ENCODE measurements around the gene ZNF438.
A peak's percentile ranks its signal among the peaks of the same experiment; 100 is the strongest.
"Not testable (repeated sequence)": the region's sequence is repeated elsewhere in the genome, so short reads cannot be mapped to it uniquely, and the experiment has no call there.

The ZNF438 gene

DNA sequence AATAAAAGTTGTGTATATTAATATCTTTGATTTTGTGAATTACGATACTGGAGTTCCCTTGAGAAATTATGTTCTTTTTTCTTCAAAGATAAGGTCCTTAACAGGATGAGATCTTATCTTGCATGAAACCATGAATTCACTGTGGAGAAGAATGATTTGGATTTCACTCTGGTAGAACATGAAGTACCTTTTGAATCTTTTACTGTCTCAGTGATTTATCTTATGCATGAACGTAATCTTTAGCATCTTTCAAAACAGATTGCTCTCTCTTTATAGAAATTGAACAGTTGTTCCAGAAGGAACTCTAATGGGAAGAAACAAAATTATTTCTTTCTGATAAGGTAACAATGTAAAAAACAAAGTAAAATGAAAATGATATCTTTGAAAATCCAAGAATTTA lies 11.0 kb upstream of the ZNF438 start:
- DNase-seq, result no peak

DNA sequence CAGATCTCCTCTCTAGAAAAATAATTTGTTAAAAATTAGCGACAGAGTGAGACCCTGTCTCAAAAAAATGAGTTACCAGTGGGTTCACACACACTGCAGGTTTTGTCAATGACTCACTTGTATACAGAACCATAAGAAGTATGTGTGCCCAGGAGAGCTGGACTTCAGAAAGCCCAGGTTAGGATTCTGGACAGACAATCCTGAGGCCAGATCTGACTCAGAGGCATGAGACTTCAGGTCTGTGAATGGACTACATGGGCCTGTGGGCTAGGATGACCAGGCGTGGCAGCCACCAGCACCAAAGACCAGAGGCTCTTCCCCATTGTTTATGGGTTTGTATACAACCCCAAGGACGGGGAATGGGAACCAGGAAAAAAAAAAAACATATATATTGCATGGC lies 9.3 kb upstream of the ZNF438 start:
- DNase-seq, result no peak

DNA sequence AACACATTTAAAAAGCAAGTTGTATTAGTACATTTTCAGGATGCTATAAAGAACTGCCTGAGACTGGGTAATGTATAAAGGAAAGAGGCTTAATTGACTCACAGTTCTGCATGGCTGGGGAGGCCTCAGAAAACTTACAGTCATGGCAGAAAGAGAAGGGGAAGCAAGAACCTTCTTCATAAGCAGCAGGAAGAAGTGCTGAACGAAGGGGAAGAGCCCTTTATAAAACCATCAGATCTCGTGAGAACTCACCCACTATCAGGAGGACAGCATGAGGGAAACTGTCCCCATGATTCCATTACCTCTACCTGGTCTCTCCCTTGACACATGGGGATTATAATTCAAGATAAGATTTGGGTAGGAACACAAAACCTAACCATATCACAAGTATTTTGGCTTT lies 7.3 kb upstream of the ZNF438 start:
- not testable (repeated sequence) for DNase-seq

DNA sequence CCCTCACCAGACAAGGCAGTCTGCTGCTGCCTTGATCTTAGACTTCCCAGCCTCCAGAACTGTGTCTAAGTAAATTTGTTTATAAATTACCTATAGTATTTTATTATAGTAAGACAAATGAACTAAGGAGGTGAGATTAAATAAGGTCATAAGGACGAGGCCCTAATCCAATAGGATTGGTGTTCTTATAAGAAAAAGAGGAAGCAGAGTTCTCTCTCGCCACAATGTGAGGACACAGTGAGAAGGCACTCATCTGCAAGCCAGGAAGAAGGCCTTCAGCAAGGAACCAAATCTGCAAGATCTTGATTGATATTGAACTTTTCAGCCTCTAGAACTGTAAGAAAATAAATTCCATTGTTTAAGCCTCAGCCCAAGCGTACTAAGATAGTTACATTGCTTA lies 6.1 kb upstream of the ZNF438 start:
- no peak for DNase-seq

DNA sequence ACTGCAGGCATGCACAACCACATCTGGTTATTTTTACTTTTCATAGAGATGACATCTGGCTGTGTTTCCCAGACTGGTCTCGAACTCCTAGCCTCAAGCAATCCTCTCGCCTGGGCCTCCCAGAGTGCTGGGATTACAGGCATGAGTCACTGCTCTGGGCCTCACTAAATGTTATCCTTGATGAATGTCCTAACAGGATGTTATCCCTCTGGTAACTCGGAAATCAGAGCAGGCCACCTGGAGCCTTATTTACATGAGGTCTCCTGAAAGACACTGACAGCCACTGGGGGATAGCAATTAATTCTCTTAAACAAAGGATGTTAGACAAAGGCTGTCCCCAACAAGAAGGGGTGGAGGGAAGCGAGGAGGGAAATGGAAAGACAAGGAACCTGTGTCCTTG lies 4.5 kb upstream of the ZNF438 start:
- DNase-seq, result no peak

DNA sequence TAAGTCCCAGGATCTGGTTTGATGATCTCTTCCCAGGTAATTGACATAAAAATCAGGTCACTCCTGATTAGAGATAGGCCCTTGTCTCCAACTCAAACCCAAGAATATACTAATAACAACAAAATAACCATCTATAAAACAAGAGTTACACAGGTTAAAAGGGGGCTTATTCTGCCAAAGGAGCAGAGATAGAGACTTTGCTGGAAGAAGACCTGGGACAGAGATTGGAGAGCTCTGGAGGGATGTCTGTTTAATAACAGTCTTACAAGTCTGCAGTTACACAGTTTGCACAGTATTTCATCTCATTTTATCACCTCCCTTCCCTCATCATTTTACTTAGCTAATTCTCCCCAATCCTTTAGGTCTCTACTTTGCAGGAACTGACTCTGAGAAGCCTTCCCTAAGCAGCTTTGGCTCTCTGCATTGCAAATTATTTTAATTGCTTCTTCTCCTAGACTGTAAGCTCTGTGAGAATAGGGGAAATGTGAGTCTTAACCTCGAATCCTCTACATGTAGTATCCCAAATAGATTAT lies 3.7 kb upstream of the ZNF438 start:
- DNase-seq, result no peak

DNA sequence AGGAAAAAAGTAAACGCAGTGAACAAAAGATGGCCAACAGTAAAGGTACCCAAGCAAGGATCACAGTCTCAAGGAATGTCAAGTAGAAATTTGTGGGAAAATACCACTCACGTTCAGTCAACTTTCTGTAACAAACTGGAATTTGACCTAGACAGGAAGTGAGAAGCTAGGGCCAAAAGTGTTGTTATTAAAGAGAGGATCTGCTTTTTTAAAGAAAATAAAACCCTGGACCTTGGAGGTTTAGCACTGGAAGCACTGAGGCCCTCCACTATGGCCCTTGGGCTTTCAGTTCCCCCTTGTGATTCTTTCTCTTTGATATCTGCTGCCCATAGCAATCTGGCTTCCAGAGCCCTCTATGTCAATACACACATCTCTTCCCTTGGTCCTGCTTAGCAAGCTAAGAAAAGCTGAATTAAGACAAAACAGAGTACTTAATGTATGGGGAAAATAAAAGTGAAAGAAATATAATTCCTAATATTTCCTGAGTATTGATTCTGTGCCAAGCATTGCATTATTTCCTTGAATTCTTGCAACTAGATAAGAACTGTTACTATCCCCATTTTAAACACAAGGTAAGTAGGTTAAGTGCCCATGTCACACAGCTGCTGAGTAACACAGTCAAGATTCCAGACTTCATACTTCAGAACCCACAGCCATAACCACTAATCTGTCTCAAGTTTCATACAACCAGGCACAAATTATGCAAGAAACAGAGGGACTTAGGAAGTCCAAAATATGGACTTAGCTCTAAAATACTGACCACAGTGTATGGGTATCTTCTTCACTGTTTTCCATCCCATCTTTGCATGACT lies 2.6 kb upstream of the ZNF438 start:
- DNase-seq, result no peak

DNA sequence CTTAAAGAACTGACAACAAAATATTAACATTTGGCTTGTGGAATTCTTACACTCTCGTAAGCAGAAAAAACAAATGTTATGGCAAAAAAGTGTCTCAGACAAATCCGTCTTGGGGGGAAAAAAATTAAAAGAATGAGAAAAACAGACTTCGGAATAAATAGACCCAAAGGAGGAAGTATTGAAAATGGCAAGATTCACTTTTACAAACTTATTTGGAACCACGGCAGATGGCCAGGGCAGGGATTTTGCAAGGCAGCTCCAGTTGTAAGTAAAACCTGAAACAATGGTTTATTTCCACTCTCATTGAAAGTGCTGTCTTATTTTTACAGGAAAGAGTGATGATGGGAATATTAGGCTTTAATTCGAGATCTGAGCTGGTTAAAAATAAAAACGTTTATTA lies 1.5 kb upstream of the ZNF438 start:
- no peak for DNase-seq

DNA sequence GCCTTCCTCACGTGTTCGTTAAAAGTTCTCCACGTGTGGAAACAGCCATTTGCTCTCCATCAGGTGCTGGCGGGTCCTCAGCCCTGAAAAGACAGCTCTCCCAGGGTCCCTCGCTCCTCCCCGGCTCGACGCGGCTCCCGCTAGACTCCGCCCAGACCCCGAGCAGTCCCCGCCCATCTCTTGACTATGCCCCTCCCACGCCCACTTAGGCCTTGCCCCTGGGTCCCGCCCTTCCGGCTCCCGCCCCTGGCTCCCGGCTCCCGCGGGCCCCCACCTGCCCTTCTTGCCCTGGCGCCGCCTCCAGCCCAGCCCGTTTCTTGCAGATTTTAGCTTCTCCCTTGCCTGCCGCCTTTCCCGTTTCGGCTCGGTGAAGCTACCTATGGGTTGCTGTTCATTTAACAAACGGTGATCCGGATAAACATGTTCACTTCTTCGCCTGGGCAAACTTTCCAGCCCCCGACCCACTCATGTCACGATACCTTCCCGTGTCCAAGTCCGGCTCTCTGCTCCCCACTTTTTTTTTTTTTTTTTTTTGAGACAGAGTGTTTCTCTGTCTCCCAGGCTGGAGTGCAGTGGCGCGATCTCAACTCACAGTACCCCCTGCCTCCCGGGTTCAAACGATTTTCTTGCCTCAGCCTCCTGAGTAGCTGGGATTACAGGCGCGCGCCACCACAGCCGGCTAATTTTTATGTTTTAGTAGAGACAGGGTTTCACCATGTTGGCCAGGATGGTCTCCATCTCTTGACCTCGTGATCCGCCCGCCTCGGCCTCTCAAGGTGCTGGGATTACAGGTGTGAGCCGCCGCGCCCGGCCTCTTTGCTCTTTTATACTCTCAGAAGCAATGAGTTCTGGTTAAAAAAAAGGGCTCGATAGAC lies 830 bp upstream of the ZNF438 start:
- peak; percentile 80 for DNase-seq

DNA sequence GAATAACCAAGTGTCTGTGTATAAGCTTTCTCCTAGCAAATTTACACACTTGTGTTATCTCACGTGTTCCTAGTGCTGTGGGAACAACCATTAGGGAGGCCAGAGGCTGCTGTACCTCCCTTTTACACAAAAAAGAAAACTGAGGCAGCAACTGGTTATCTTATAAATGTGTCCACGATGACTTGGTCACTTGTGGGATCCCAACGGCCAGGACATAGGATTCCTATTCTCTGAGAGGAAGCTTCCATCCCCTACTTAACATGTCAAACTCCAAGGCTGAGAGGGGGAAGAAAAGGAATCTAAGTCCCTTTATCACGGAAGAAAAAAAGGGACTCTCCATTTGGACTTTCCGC lies 484 bp downstream of the ZNF438 start:
- DNase-seq, result no peak

DNA sequence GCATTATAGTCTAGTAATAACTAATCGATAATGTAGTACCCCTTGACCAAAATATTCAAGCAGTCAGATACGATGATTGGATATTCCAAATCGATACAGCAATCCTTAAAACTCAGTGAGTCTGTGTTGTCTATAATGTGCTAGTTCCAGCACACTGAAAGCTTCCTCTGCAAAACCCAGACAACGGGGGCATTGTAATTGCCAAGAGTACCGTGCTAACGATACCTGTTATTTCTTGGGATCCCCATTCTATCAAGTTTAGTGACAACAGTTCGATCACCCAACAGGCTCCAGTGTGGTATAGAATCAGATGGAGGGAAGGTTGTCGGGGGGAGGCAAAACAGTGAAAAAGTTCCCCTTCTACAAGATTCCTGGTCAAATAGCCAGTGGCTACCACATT lies 865 bp downstream of the ZNF438 start:
- DNase-seq, result no peak

DNA sequence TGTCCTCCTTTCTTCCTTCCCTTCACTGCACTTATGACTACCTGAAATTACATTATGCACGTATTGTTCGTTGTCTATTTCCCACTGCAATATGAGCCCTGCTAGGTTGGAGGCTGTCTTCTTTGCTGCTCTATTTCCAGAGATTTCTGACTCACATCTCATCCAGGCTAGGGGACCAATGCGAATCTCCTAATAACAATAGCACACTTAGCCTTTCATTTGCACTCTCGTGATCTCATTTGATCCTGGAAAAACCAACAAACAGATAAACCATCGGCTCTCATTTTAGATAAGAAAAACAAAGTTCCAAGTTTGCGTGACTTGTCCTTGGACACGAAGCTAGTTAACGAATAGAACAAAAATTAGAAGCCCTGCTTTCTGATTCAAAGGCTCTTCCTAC lies 1.4 kb downstream of the ZNF438 start:
- DNase-seq, result no peak

DNA sequence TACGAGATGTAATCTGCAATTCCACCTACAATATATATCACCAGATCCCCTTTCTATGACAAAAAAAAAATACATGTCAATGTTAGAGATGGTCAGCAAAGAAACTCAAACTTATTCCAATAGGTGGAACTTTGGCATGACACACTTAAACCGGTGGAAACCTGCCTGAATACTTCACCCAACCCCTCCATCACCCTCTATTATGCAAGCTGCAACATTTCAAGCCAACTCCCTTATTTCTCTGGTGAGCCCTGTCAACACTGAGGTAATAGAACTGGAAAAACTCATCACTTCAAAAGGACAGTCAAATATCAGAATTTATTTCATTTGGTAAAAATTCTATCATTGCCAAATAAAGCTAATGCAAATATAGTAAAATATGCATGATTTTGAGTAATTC lies 3.6 kb downstream of the ZNF438 start:
- DNase-seq, result no peak

DNA sequence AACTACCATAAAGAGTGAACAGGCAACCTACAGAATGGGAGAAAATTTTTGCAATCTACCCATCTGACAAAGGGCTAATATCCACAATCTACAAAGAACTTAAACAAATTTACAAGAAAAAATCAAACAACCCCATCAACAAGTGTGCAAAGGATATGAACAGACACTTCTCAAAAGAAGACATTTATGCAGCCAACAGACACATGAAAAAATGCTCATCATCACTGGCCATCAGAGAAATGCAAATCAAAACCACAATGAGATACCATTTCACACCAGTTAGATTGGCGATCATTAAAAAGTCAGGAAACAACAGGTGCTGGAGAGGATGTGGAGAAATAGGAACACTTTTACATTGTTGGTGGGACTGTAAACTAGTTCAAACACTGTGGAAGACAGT lies 5.4 kb downstream of the ZNF438 start:
- DNase-seq, result not testable (repeated sequence)

DNA sequence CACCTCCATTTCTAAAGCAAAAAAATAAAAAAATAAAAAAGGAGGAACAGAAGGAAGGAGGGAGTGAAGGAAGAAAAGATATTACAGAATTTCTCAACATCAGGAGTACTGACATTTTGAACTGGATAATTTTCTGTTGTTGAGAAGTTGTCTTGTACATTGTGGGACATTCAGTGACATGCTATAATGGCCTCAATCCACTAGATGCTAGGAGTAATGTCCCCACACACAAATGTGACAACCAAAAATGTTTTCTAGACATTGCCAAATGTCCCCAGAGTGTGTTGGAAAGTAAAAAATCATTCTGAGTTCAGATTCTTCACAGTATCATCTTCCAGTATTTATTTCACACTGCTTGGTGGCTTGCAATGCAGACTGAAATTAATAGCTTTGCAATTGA lies 6.5 kb downstream of the ZNF438 start:
- DNase-seq, result no peak

DNA sequence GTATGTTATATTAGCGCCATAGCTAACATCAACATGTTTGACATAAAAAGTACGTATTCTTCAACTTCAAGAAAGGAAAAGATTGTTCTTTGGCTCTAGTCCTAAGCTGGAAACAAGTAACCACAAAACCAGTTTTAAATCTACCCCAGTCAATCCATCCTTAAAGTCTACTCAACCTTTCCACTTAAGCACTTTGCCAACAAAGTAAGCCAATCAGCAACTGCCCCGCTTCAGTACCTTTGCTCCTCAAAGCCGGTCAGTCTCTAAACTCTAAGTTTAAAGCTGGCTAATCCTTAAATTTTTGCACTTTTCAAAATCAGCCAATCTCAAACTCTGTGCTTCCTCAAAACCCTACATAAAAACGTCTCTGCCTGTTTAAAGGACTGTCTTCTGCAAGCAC lies 8.1 kb downstream of the ZNF438 start:
- DNase-seq, result no peak

DNA sequence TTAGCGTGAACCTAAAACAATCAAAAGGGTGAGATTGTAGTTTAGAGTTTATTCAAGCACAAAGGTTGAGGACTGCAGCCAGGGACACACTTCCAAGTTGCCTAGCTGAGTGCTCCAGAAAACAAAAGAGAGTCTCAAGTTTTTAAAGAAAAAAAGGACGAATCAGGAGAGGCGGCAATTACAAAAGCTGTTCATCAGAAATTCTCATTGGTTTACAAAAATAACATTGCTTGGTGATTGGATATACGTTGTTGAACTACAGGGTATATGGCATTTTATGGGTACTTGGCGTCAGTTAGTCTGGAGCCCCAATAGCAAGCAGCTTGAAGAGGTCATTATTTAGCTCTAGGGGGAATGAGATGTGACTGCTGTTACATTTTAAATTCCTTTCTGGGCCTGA lies 11.5 kb downstream of the ZNF438 start:
- no peak for DNase-seq

DNA sequence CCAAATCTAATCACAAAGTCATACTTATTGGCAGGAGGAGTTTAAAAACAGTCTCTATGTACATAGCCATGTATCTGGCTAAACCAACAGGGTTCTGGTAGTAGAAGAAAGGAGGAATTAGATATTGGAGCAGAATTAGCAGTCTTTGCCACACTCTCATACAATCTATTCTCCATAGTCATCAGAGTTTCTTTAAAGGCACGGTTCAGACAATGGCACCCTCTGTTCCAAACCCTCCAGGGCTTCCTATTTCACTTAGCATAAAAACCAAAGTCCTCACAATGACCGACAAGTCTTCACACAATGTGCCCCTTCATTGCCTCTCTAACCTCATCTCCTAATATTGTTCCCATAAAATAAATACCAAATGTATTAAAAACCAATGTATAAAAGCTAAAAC lies 12.7 kb downstream of the ZNF438 start:
- DNase-seq, result no peak

DNA sequence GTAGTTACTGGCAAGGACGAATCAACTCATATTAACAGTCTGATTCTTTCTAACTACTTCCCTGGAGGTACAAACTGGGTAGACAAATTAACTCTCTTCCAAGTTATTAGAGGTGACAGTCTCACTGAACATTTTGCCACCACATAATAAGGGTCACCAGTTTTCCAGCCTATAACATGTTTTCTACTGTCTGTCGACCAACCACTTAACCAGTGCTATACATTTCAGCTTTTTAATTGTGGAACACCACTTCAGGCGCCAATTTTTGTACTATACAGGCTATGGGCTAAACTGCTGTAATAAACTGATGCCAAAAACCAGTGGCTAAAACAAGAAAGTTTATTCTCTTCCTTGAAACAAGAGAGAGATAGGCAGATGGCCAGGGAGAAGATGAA lies 13.3 kb downstream of the ZNF438 start:
- DNase-seq, result no peak

DNA sequence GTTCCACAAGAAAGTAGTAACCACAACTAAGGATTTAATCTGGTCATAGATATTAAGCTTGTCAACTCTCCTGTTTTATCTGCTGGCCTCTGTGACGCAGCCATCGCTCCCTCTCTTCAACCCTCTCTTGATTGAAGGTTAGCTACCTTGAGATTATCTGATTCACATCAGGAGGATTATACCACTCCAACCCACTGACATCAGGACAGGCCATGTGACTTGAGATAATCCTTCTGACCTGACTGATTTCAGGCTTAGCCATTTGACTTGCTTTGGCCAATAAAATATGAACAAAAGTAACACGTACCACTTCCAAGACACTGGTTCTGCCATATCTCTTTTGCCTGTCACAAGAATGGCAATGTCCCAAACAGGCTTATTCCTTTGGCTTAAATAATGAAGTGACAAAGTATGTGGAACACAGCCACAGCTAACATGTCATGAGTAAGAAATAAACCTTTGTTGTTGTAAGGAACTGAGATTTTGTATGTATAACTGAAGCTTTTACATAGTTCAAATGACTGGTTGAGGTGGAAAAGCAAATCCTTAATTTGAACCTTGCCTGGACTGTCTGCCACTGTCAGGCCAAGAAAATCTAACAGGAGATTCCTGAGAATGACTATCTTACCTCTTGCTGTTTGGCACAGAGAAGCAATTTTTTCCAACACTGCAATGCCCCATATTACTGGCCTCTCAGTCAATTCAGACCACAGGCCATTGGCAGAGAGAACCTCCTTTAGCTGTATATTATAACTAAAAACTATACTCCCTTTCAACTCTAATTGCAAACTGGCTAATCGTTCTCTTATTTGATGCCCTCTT lies 13.9 kb downstream of the ZNF438 start:
- DNase-seq, result no peak

DNA sequence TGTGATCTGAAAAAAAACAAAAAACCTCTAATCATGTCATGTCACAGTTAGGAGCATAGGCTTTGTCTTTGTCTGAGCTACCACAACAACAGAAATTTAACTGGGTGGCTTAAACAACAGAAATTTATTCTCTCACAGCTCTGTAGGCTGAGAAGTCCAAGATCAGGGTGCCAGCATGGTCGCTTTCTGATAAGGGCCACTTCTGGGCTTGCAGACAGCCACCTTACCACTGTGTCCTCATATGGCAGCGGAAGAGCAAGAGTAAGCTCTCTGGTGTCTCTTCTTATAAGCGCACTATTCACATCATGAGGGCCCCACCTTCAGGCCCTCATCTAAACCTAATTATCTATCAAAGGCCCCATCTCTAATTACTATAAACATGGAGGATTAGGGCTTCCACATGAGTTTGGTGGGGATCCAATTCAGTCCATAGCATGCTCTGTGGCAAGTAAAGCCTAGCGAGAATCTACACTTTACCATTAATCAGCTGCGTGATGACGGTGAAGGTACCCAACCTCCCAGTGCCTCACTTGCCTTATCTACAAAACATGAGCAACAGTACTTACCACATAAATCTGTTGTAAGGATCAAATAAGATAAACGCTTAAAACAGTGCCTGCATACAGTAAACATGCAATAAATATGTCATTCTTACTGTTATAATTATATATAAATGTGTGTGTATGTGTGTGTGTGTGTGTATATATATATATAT lies 17.3 kb downstream of the ZNF438 start:
- no peak for DNase-seq

DNA sequence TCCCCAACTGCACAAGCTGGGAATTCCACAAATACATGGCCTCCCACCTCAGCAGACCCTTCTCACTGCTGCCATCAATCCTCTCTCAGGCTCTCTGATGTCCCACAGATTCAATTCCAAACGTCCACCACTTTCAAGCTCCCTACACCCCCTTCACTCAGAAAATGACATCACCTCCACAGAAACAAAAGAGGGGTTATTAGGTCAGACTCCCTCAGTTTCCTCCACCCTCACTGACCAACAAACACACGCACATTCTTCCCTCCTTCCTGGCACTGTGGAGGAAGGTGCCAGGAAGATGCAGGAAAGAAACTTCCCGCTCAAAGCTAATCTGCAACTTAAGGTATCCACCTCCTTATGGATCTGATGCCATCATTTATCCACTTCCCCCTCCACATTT lies 18.3 kb downstream of the ZNF438 start:
- DNase-seq, result no peak

DNA sequence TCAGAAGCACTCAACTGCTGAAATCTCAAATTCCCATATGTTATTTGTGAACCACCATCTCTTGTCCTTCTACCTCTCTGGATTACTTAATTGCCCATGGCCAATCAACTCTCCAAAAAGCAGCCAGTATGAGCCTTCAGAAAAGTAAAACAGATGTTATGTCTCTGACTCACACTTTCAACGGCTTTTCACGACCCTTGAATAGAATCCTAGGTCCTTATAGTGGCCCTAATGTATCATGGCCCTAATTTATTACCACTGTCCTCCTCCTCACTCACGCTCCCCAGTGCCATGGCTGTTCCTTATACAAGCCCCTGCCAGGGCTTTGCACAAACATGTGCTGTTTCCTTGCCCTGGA lies 20.0 kb downstream of the ZNF438 start:
- DNase-seq, result no peak
